ENCODE data around the gene ARAP3. TPM values are rescaled to one million over a fixed set of nuclear protein-coding genes. Genes with fewer than 3 reads are reported as not detected.

ARAP3 gene
- total RNA-seq, 1 experiment from 2014 or later, result 27.6 TPM

DNA sequence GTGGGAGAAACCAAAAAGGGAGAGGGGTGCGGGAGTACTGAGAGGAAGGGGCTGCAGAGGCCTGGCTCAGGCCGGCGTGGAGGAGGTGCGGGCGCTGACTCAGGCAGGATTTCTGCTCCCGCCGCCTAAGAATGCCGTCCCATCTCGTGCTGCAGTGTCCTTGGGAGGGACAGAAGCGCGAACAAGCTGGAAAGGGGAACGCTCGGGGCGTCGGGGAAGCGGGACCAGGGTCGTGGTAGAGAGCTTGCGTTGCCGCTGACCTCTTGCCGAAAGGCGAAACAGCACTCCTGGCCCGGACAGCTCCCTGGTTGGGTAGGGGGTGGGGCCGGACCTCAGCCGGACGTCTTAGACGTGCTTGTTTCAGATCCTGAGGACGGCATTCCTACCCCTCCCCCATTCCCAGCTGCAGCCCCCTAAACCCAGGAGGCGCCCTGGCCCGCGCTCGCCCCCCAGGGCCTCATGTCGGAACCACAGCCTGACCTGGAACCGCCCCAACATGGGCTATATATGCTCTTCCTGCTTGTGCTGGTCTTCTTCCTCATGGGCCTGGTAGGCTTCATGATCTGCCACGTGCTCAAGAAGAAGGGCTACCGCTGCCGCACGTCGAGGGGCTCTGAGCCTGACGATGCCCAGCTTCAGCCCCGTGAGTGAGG lies 44.1 kb downstream of the ARAP3 start:
- H3K9me3 ChIP-seq (ENCODE audit: control insufficient read depth, low read depth, low read length), result no peaks in the 10 kb centered on the region
- Mint-ChIP-seq H3K4me3 (peak overlapping the region; percentile 92 to 96), H3K4me1 (peaks cover 22 to 28% of the 10 kb centered on the region in 2 experiments), H3K27me3 (ENCODE audit: low read depth) (peaks cover 2% of the 10 kb centered on the region), H3K36me3 (ENCODE audit: insufficient read depth in 1 of 3, low read depth in 3 of 3) (peaks cover 16 to 29% (median 25%) of the 10 kb centered on the region in 3 experiments; a peak in 6 of 7 replicates), H3K9me3 (no peaks in the 10 kb centered on the region; a peak in 1 of 5 replicates), H3K27ac (peak overlapping the region in 2 of 3 experiments; percentile 24 to 49; a peak in 3 of 7 replicates)
- peaks cover 14% of the 10 kb centered on the region for H3K23me2 ChIP-seq (ENCODE audit: insufficient read length, low read depth, low read length, poor library complexity, severe bottlenecking)
- H2AFZ ChIP-seq (ENCODE audit: low read length), result no peak overlapping the region
- H3K4ac ChIP-seq (ENCODE audit: low read depth, low read length), result no peak overlapping the region
- H4K8ac ChIP-seq (replicated peaks; ENCODE audit: insufficient read length, low read depth, low read length), result no peak overlapping the region
- H3K23ac ChIP-seq (ENCODE audit: insufficient read length, low read depth, low read length), result no peak overlapping the region
- H2BK20ac ChIP-seq (ENCODE audit: low read depth, low read length, poor library complexity, severe bottlenecking), result no peak overlapping the region
- H3K14ac ChIP-seq (ENCODE audit: insufficient read depth, low read length), result peak overlapping the region; percentile 26; the same call in 1 of the 2 replicates
- peaks cover 7% of the 10 kb centered on the region for H3K79me1 ChIP-seq (ENCODE audit: insufficient read depth, low read depth, low read length, poor library complexity, severe bottlenecking)
- H2BK5ac ChIP-seq (ENCODE audit: insufficient read length, low read length), result no peak overlapping the region
- no peak overlapping the region for H4K91ac ChIP-seq (ENCODE audit: insufficient read length, low read depth, low read length)
- no peak overlapping the region for H3T11ph ChIP-seq (ENCODE audit: low read length)
- no peak overlapping the region for H3K9ac ChIP-seq (ENCODE audit: extremely low read depth, insufficient read length, low read length)
- no peak overlapping the region for H2BK12ac ChIP-seq (ENCODE audit: insufficient read length, low read depth, low read length)
- no peak overlapping the region for H4K5ac ChIP-seq (ENCODE audit: insufficient read length, low read depth, low read length)
- no peaks in the 10 kb centered on the region for H4K20me1 ChIP-seq (ENCODE audit: control insufficient read depth, insufficient read depth, insufficient read length)
- WGBS (ENCODE audit: extremely low coverage, insufficient read length, low lambda C conversion rate), result no CpG with 5 or more reads among the region's 40 CpGs
- no peak overlapping the region for H2BK15ac ChIP-seq (ENCODE audit: low read depth, low read length)
- TF ChIP-seq, protein P1, sequence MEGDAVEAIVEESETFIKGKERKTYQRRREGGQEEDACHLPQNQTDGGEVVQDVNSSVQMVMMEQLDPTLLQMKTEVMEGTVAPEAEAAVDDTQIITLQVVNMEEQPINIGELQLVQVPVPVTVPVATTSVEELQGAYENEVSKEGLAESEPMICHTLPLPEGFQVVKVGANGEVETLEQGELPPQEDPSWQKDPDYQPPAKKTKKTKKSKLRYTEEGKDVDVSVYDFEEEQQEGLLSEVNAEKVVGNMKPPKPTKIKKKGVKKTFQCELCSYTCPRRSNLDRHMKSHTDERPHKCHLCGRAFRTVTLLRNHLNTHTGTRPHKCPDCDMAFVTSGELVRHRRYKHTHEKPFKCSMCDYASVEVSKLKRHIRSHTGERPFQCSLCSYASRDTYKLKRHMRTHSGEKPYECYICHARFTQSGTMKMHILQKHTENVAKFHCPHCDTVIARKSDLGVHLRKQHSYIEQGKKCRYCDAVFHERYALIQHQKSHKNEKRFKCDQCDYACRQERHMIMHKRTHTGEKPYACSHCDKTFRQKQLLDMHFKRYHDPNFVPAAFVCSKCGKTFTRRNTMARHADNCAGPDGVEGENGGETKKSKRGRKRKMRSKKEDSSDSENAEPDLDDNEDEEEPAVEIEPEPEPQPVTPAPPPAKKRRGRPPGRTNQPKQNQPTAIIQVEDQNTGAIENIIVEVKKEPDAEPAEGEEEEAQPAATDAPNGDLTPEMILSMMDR (conservative IDR thresholded peaks at IDR 0.05), result peak; percentile 63
- no peak overlapping the region for H2BK120ac ChIP-seq (ENCODE audit: low read depth, low read length, poor library complexity, severe bottlenecking)
- H3K18ac ChIP-seq (ENCODE audit: insufficient read length, low read depth, low read length), result peak overlapping the region; percentile 3
- H3K27ac ChIP-seq (ENCODE audit: insufficient read length, low read depth, low read length), result no peak overlapping the region
- H3K27me3 ChIP-seq (ENCODE audit: insufficient read depth, low read length), result no peaks in the 10 kb centered on the region
- peaks cover 4% of the 10 kb centered on the region; the same call in 1 of the 2 replicates for H3K4me1 ChIP-seq (ENCODE audit: insufficient read depth, low read length)
- peak; percentile 94 for DNase-seq
- peaks cover 10% of the 10 kb centered on the region; the same call in 1 of the 2 replicates for H3K79me2 ChIP-seq (ENCODE audit: insufficient read depth, low read length)
- no peak overlapping the region for H2AK5ac ChIP-seq (ENCODE audit: insufficient read length, low read length)
- no peak overlapping the region for H3K56ac ChIP-seq (ENCODE audit: insufficient read length, low read depth, low read length)
- peak overlapping the region; percentile 79 for H3K4me2 ChIP-seq (ENCODE audit: insufficient read depth, insufficient read length, low read length)

Measured in H9 (cell line).